ENCODE data around the gene PPP3R1.

Gene PPP3R1

GRCh38 chr2:68172521-68172920, 79.8 kb downstream of the PPP3R1 start:
- Histone ChIP-seq H3K36me3 (ENCODE audit: insufficient read depth, low read length) (peaks cover 36% of the 10 kb centered on the region; the same call in 1 of the 2 replicates), H3K27me3 (ENCODE audit: insufficient read depth, low read length, poor library complexity, severe bottlenecking) (no peaks in the 10 kb centered on the region), H3F3A (ENCODE audit: low read depth) (peaks cover 5% of the 10 kb centered on the region; the same call in 1 of the 2 replicates), H2AFZ (ENCODE audit: low read length) (no peak overlapping the region), H3K4me2 (ENCODE audit: low read depth, low read length, poor library complexity, severe bottlenecking) (no peak overlapping the region), H3K4me3 (ENCODE audit: low read length, poor library complexity, severe bottlenecking) (no peak overlapping the region), H3K4me1 (ENCODE audit: insufficient read depth, low read length, poor library complexity, severe bottlenecking) (peaks cover 12% of the 10 kb centered on the region), H3K9me3 (ENCODE audit: insufficient read depth, low read depth, low read length) (no peaks in the 10 kb centered on the region), H3K9ac (ENCODE audit: low read depth, low read length, poor library complexity, severe bottlenecking) (no peak overlapping the region), H3K79me2 (ENCODE audit: insufficient read depth, low read length) (no peaks in the 10 kb centered on the region), H4K20me1 (ENCODE audit: insufficient read depth, low read length, poor library complexity, severe bottlenecking) (no peaks in the 10 kb centered on the region), H3K9me2 (replicated peaks; ENCODE audit: low read depth, low read length) (no peaks in the 10 kb centered on the region)
- TF ChIP-seq CTCF (conservative IDR thresholded peaks at IDR 0.05; ENCODE audit: low read length) (no peak), EZH2phosphoT487 (IDR thresholded peaks at IDR 0.05; ENCODE audit: borderline replicate concordance) (no peak)

GRCh38 chr2:68171684-68172083, 80.6 kb downstream of the PPP3R1 start:
- peaks cover 5% of the 10 kb centered on the region; the same call in 1 of the 2 replicates for H3F3A ChIP-seq (ENCODE audit: low read depth)
- H3K9me3 ChIP-seq (ENCODE audit: insufficient read depth, low read depth, low read length), result no peaks in the 10 kb centered on the region
- H2AFZ ChIP-seq (ENCODE audit: low read length), result no peak overlapping the region
- H3K9me2 ChIP-seq (replicated peaks; ENCODE audit: low read depth, low read length), result no peaks in the 10 kb centered on the region
- TF ChIP-seq CTCF (conservative IDR thresholded peaks at IDR 0.05; ENCODE audit: low read length) (no peak), EZH2phosphoT487 (IDR thresholded peaks at IDR 0.05; ENCODE audit: borderline replicate concordance) (no peak)
- no peak overlapping the region for H3K4me2 ChIP-seq (ENCODE audit: low read depth, low read length, poor library complexity, severe bottlenecking)
- H3K4me3 ChIP-seq (ENCODE audit: low read length, poor library complexity, severe bottlenecking), result no peak overlapping the region
- H3K9ac ChIP-seq (ENCODE audit: low read depth, low read length, poor library complexity, severe bottlenecking), result no peak overlapping the region
- H3K79me2 ChIP-seq (ENCODE audit: insufficient read depth, low read length), result no peaks in the 10 kb centered on the region
- peaks cover 28% of the 10 kb centered on the region; the same call in 1 of the 2 replicates for H3K36me3 ChIP-seq (ENCODE audit: insufficient read depth, low read length)
- peaks cover 12% of the 10 kb centered on the region for H3K4me1 ChIP-seq (ENCODE audit: insufficient read depth, low read length, poor library complexity, severe bottlenecking)
- H3K27me3 ChIP-seq (ENCODE audit: insufficient read depth, low read length, poor library complexity, severe bottlenecking), result no peaks in the 10 kb centered on the region
- H4K20me1 ChIP-seq (ENCODE audit: insufficient read depth, low read length, poor library complexity, severe bottlenecking), result no peaks in the 10 kb centered on the region

- H3K4me3 ChIP-seq (ENCODE audit: low read length, poor library complexity, severe bottlenecking), result no peak overlapping the region
- H3K36me3 ChIP-seq (ENCODE audit: insufficient read depth, low read length), result peaks cover 24% of the 10 kb centered on the region; the same call in 1 of the 2 replicates
- H3F3A ChIP-seq (ENCODE audit: low read depth), result peaks cover 5% of the 10 kb centered on the region; the same call in 1 of the 2 replicates
- H3K9me2 ChIP-seq (replicated peaks; ENCODE audit: low read depth, low read length), result no peaks in the 10 kb centered on the region
- H3K79me2 ChIP-seq (ENCODE audit: insufficient read depth, low read length), result no peaks in the 10 kb centered on the region
- no peaks in the 10 kb centered on the region for H3K27me3 ChIP-seq (ENCODE audit: insufficient read depth, low read length, poor library complexity, severe bottlenecking)
- no peak overlapping the region for H3K9ac ChIP-seq (ENCODE audit: low read depth, low read length, poor library complexity, severe bottlenecking)
- H3K4me1 ChIP-seq (ENCODE audit: insufficient read depth, low read length, poor library complexity, severe bottlenecking), result peaks cover 12% of the 10 kb centered on the region
- no peak overlapping the region for H2AFZ ChIP-seq (ENCODE audit: low read length)
- no peak for TF ChIP-seq CTCF (conservative IDR thresholded peaks at IDR 0.05; ENCODE audit: low read length)
- TF ChIP-seq EZH2phosphoT487 (IDR thresholded peaks at IDR 0.05; ENCODE audit: borderline replicate concordance), result no peak
- H3K9me3 ChIP-seq (ENCODE audit: insufficient read depth, low read depth, low read length), result no peaks in the 10 kb centered on the region
- no peak overlapping the region for H3K4me2 ChIP-seq (ENCODE audit: low read depth, low read length, poor library complexity, severe bottlenecking)
- no peaks in the 10 kb centered on the region for H4K20me1 ChIP-seq (ENCODE audit: insufficient read depth, low read length, poor library complexity, severe bottlenecking)
Measured at GRCh38 chr2:68171146-68171545, 81.2 kb downstream of the PPP3R1 start.
